Measurements from ENCODE around the gene QPCTL.
A peak's percentile ranks its signal among the peaks of the same experiment; 100 is the strongest.
"Not testable (repeated sequence)": the region's sequence is repeated elsewhere in the genome, so short reads cannot be mapped to it uniquely, and the experiment has no call there.

The QPCTL gene

DNA sequence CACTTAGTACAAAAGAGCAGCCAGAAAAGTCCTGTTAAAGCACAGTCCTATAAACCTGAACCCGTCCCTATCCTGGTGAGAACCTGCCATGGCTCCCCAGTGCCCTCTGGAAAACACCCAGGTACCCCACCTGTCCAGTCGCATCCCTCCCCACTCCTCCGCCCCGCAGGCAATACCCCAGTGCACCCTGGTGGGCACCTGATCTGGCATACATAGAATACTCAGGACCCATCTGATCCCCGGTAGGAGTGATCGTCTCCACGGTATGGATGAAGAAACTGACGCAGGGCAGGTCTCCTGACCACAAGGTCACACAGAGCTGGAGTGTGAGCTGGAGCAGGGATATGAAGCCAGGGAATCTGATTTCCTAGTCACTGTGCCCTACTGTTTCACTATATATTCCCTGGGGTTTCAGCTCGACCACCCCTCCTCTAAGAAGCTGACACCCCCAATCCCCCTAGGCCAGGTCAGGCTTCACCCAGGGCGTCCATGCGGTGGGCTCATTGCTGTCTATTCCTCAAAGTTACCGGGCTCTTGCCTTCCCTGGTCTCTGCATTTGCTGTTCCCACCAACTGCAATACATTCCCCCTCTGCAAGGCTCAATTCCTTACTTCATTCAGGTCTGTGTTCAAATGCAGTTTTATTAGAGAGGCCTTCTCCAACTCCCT, 25.7 kb downstream of the QPCTL start:
- DNase-seq, result no peak

GRCh38 chr19:45720065-45720464, 27.6 kb downstream of the QPCTL start:
- not testable (repeated sequence) for DNase-seq

DNA sequence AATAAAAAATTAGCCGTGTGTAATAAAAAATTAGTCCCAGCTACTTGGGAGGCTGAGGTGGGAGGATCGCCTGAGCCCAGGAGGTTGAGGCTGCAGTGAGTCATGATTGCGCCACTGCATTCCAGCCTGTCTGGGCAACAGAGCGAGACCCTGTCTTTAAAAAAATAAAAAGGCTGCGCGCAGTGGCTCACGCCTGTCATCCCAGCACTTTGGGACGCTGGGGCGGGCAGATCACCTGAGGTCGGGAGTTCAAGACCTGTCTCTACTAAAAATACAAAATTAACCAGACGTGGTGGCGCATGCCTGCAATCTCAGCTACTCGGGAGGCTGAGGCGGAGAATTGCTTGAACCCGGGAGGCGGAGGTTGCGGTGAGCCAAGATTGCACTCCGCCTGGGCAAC, 36.2 kb downstream of the QPCTL start:
- DNase-seq, result not testable (repeated sequence)

DNA sequence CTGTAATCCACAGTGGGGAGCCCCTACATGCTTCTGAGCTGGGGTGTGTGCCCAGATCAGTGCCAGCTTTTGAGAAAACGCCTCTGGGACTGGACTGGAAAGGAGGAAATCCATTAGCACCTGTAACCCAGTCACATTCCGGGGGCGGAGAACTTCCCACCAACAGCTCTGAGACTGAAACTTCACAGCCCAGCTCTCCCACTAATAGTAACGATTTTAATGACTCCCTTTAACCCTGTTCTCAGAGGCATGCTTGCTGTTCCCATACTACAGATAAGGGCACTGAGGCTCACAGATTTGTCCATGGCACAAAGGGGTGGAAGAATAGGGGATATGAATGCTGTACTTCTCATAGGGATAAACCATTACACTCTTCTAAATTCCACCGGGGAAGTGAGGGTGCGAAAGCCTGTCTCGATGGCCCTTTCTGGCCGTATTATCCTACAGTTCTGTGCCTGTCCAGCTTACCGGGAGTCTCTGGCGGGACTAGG, 37.4 kb downstream of the QPCTL start:
- DNase-seq, result no peak

DNA sequence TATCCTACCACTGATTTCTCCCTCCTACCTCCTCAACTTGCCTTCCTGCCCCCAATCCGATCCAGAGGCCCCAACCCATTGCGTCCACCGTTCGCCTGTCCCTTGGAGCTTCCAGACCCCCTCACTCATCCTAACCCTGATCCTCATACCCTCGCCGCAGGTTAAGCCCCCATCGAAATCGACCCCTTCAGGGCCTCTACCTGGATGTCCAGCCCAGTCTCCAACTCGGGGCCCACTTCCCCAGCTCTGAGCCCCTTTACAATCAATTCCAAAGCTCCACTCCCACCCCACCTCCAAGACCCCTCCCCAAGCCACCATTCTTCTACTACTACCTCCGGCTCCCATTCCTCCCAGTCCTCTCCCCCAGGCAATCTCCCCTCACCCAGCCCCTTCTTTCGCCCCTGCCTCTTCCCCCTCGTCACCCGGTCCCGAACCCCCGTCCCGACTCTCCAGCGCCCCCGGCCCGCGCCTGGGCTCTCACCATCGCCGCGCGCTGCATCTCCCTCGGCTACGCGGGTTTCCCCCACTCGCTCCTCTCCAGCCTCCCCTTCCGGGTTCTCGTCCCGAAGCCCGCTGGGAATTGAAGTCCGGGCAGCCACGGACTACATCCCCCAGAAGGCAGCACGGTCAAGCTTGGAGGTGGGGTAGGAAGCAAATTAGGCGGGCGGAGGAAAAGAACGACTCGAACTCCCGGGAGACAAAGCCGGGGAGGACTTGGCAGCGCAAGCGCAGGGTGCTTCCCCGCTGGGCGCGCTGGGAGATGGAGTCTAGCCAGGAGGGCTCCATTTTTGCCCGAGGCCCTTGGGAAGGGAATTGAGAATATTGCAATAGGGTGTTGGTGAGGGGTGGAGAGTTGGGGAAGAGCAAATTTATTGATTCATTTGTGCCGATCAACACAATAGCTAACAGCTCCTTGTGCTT, 38.2 kb downstream of the QPCTL start, which contains the start of gene FBXO46:
Gene FBXO46 (minus strand): TSS at position 529 of the 921 bp plus-strand sequence. CDS start 17,401 bp downstream, outside the sequence.
- peak; percentile 96 for DNase-seq

GRCh38 chr19:45733160-45733810, 40.8 kb downstream of the QPCTL start, which contains the start of gene MEIOSIN:
Gene MEIOSIN, plus strand, starts transcription at chr19:45733439. Its CDS starts 1,938 bp downstream, at chr19:45735377.
- DNase-seq, result no peak

DNA sequence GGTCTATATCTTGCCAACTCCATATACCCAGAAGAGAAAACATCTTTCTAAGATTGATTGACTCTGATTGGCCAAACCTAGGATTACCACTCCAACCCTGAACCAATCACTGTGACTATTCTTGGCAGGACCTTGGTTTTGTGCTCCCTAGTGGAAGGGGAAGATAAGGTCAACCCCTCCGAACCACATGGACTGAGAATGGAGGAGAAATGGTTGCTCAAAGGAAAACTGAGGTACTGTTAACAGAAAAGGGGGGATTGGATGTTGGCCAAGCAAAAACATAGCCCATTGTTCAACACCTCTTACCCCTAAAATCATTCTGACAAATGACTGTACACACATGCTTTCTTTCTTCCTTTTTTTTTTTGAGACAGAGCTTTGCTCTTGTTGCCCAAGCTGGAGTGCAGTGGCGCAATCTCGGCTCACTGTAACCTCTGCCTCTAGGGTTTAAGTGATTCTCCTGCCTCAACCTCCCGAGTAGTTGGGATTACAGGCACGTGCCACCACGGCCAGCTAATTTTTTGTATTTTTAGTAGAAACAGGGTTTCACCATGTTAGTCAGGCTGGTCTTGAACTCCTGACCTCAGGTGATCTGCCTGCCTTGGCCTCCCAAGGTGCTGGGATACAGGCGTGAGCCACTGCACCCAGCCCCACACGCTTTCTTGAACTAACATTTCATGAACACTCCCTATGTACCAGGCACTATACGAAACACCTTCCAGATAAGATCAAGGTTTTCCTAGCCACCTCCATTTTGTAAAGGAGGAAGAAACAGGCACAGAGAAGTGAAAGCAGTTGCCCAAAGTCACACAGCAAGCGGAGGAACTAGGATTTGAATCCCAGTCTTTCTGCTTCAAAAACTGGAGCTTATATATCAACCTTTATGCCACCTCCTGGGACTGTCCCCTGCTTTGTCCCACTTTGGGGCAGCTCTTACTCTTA, 47.3 kb downstream of the QPCTL start:
- no peak for DNase-seq

DNA sequence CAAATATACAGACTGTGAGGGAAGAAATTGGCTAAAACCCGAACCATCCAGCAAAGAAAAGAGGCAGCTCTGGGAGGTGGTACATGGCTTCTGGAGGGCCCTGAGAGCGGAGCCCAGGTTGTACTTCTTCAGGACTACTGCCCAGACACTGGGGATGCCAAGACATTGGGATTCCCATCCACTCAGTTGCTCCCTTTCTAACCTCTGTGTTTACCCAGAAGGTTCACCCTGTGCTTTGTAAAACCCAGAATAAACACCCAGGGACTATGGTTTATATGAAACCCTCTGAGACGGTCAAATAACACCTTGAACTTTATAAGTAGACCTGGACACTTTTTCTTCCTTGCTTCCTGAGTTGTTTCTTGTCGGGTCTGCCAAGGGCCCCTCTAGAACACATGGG, 50.5 kb downstream of the QPCTL start:
- DNase-seq, result no peak

DNA sequence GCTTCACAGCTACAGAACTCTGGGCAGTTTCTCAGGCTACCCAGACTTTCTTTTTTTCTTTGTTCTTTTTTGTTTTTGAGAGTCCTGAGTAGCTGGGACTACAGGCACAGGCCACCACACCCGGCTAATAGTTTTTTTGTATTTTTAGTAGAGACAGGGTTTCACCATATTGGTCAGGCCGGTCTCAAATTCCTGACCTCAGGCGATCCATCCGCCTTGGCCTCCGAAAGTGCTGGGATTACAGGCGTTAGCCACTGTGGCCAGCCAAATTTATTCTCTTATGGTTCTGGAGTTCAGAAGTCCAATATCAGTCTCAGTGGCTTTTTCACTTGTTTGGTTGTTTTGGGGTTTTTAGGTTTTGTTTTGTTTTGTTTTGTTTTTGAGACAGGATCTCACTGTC, 53.1 kb downstream of the QPCTL start:
- DNase-seq, result no peak

GRCh38 chr19:45746866-45747265, 54.4 kb downstream of the QPCTL start:
- no peak for DNase-seq

DNA sequence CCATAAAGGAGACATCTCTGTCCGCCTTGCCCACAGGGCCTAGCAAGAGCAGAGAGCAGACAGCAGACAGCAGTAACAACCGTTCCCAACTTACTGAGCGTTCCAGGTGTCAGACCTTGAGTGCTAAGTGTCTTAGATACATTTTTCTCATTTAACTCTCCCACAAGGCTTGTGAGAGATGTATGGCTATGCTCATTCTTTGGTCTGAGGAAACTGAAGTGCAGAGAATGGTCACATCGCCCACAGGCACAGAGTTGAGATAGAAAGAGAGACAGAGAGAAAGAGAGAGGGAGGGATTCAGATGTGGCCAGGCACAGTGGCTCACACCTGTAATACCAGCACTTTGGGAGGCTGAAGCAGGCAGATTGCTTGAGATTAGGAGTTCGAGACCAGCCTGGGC, 55.0 kb downstream of the QPCTL start:
- no peak for DNase-seq

GRCh38 chr19:45751483-45751882, 59.0 kb downstream of the QPCTL start:
- not testable (repeated sequence) for DNase-seq

DNA sequence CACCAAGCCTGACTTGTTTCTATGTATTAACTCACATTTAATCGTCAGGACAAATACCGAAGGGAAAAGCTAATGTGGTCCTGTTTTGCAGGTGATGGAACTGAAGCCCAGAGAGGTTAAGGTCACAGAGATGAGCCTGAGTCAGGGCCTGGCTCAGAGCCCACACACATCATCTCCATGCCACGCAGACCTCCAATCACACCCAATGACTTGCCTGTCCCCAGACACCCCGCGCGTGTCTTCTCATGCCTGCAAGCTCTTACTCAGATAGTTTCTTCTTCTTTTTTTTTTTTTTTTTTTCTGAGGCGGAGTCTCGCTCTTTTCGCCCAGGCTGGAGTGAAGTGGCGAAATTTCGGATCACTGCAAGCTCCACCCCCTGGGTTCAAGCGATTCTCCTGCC, 60.2 kb downstream of the QPCTL start:
- no peak for DNase-seq

DNA sequence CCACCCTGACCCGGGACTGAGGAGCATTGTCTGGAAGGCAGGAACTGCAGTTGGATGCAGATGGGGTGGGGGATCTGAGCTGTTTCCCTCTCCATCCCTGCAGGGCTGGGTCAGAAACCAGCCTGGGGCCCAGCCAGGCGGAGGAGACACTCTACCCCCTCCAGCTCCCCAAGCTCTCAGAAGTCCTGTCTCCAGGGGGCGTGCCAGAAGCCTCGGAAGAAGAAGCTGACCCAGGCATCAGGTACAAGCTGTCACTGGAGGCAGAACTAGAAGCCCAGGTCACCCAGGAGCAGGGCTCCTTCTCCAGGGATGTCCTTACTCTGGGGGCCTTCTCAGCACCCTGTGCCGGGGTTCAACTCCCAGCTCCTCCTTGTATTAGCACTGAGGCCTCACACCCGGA, 61.1 kb downstream of the QPCTL start:
- no peak for DNase-seq
